Fibroblast of skin of left quadriceps (primary cell): Measurements from ENCODE around the gene ITGB5.
"Not testable (repeated sequence)": the region's sequence is repeated elsewhere in the genome, so short reads cannot be mapped to it uniquely, and the experiment has no call there.

Experiments used
- DNase-seq, 2 experiments: peaks; one replicate each; pipeline ENCODE4 v3.0.0-alpha.2; 2013; ENCODE audit warnings: low read depth in 2 of 2

The ITGB5 gene

GRCh38 chr3:124788254-124788745, 98.9 kb downstream of the ITGB5 start:
- no peak for DNase-seq

- no peak for DNase-seq
Observed at GRCh38 chr3:124787476-124788195, 99.5 kb downstream of the ITGB5 start.

- DNase-seq: no peak
Observed at GRCh38 chr3:124786511-124787241, 100.5 kb downstream of the ITGB5 start.

- DNase-seq: no peak
Observed at GRCh38 chr3:124785973-124786372, 101.2 kb downstream of the ITGB5 start.

GRCh38 chr3:124784686-124785382, 102.3 kb downstream of the ITGB5 start:
- no peak for DNase-seq

- no peak for DNase-seq
Observed at GRCh38 chr3:124783696-124784095, 103.5 kb downstream of the ITGB5 start.

GRCh38 chr3:124782377-124782712, 104.8 kb downstream of the ITGB5 start:
- not testable (repeated sequence) for DNase-seq

GRCh38 chr3:124781476-124782376, 105.4 kb downstream of the ITGB5 start:
- DNase-seq: no peak

GRCh38 chr3:124780761-124781475, 106.2 kb downstream of the ITGB5 start:
- DNase-seq: peak in 1 of 2 experiments; percentile 56

- DNase-seq: peak; percentile 82 to 84
Observed at GRCh38 chr3:124780356-124780755, 106.8 kb downstream of the ITGB5 start.

- no peak for DNase-seq
Observed at GRCh38 chr3:124779751-124780191, 107.4 kb downstream of the ITGB5 start.

GRCh38 chr3:124779116-124779515, 108.0 kb downstream of the ITGB5 start:
- no peak for DNase-seq

- no peak for DNase-seq
Observed at GRCh38 chr3:124777762-124778470, 109.2 kb downstream of the ITGB5 start.

- DNase-seq: no peak
Observed at GRCh38 chr3:124776856-124777255, 110.3 kb downstream of the ITGB5 start.

- no peak for DNase-seq
Observed at GRCh38 chr3:124775877-124776276, 111.3 kb downstream of the ITGB5 start.

- no peak for DNase-seq
Observed at GRCh38 chr3:124774841-124775402, 112.2 kb downstream of the ITGB5 start.

GRCh38 chr3:124774327-124774718, 112.8 kb downstream of the ITGB5 start:
- peak; percentile 67 to 71 for DNase-seq

- DNase-seq: no peak
Observed at GRCh38 chr3:124773351-124774326, 113.5 kb downstream of the ITGB5 start.
